ENCODE data around the gene FHOD1.

FHOD1 gene

DNA sequence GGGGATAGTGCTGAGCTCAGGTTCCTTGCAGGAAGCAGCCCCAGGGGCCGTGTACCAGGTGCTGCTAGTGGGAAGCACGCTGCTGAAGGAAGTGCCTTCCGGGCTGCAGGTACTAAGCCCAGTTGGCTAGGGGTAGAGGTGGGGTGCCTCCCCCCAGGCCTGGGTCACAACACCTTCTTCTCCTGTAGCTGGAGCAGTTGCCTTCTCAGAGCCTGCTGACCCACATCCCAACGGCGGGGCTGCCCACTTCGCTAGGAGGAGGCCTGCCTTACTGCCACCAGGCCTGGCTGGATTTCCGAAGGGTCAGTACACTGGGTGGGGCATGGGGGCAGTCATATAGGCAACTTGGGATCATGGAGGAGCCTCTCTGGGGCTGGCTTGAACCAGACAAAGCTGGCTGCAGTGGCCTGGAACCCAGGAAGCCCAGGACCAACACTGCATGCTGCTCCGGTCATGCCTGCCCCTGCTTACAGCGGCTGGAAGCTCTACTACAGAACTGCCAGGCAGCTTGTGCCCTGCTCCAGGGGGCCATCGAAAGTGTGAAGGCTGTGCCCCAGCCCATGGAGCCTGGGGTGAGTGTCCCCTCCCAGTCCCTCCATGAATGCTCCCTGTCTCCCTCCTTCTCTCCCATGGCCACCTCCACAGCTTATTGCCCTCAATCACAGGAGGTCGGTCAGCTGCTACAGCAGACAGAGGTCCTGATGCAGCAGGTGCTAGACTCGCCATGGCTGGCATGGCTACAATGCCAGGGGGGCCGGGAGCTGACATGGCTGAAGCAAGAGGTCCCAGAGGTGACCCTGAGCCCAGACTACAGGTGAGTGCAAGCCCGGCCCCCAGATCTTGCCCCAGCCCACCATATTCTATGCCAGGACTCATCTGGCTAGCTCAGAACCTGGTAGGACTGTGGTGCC is 34.5 kb upstream of the FHOD1 start:
- TF ChIP-seq GATA2 (IDR thresholded peaks at IDR 0.05; ENCODE audit: low read depth, low read length) (no peak), GATA3 (IDR thresholded peaks at IDR 0.05; ENCODE audit: low read depth, low read length) (no peak)

DNA sequence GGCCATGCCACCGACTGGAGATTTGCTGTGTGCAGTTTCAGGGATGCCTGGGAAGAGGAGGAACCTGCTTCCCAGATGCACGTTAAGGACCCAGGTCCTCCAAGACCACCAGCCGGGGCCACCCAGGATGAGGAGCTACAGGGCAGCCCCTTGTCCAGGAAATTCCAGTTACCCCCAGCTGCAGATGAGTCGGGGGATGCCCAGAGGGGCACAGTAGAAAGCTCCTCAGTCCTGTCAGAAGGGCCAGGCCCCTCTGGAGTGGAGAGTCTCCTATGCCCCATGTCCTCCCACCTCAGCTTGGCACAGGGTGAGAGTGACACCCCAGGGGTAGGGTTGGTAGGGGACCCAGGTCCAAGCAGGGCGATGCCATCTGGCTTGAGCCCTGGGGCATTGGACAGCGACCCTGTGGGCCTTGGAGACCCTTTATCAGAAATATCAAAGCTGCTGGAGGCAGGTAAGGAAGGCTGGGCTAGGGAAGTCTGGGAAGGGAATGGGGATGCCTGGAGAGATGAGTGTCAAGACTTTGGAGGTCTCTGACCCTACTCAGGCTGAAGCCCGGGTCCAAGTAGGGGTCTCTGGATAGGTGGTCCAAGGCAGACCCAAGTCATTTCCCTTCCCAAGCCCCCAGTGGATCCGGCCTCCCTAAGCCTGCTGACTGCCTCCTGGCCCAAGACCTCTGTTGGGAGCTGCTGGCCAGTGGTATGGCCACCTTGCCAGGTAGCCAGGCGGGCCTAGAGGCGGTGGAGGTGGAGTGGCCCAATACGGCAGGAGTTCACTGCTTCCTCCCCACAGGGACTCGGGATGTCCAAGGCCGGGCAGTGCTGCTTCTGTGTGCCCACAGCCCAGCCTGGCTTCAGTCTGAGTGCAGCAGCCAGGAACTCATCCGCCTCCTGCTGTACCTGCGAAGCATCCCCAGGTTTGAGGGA is 33.1 kb upstream of the FHOD1 start:
- no peak for TF ChIP-seq GATA2 (IDR thresholded peaks at IDR 0.05; ENCODE audit: low read depth, low read length)
- TF ChIP-seq GATA3 (IDR thresholded peaks at IDR 0.05; ENCODE audit: low read depth, low read length): no peak

DNA sequence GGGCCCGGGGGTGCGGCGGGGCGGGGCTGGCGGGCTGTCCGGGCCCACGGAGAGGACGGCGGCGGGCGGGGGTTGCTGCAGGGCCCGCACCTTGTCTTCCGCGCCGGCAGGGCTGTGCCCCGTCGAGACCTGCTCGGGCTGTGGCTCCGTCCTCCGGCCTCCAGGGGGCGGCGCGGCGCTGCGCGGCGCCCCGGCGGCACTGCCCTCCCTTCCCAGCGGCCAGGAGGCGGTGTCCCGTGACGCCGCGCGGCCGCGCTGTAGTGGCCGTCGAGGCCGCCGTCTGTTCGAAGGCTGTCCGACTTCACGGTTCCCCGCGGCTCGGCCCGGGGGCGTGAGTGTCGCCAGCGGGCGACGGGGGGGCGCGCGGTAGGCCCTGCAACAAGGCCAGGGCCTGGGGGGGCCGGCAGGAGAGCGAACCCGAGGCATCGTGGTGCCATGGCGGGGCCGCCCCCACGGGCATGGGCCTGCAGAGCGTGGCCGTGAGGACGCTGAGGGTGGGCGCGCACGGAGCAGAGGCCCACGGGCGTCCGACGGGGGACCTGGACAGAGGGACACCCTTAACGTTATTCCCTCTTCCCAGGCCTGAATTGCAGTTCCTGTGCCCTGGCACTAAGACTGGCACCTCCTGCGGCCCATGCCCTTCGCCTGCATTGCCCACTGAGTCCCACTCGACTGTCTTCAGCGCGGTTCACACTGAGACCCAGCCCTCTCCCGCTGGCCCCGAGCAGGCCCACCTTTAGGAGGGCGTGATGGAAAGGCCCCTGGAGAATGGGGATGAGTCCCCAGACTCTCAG is 32.2 kb upstream of the FHOD1 start, which contains the start of gene PLEKHG4:
Gene PLEKHG4, plus strand, starts transcription at position 237 of the 794 bp plus-strand sequence. Its CDS starts 513 bp downstream, at position 750.
- TF ChIP-seq GATA3 (IDR thresholded peaks at IDR 0.05; ENCODE audit: low read depth, low read length): no peak
- TF ChIP-seq GATA2 (IDR thresholded peaks at IDR 0.05; ENCODE audit: low read depth, low read length): no peak

DNA sequence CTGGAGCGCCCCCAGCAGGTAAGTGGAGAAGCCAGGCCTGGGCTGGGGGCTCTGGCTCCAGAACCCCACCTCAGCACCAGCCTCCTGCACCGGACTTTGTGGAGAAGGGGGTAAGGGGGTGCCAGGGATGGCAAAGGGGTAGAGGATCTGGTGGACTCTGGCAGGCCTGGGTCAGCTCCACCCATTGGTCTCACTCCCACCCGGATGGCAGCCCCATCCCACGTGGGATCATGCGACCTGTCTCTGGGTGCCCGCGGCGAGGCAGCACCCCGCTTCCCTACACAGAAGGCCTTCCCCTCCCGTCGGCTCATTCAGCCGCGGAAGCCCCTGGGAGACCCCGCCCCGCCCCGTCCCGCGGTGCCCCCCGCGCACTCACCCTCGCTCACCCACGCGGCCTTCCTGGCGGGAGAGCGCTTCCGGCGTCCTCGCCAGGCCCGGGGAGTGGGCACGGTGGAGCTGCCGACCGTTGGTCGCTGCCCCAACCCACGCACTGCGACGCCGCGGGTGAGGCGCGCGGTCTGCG is 31.6 kb upstream of the FHOD1 start:
- no peak for TF ChIP-seq GATA2 (IDR thresholded peaks at IDR 0.05; ENCODE audit: low read depth, low read length)
- TF ChIP-seq GATA3 (IDR thresholded peaks at IDR 0.05; ENCODE audit: low read depth, low read length): no peak

DNA sequence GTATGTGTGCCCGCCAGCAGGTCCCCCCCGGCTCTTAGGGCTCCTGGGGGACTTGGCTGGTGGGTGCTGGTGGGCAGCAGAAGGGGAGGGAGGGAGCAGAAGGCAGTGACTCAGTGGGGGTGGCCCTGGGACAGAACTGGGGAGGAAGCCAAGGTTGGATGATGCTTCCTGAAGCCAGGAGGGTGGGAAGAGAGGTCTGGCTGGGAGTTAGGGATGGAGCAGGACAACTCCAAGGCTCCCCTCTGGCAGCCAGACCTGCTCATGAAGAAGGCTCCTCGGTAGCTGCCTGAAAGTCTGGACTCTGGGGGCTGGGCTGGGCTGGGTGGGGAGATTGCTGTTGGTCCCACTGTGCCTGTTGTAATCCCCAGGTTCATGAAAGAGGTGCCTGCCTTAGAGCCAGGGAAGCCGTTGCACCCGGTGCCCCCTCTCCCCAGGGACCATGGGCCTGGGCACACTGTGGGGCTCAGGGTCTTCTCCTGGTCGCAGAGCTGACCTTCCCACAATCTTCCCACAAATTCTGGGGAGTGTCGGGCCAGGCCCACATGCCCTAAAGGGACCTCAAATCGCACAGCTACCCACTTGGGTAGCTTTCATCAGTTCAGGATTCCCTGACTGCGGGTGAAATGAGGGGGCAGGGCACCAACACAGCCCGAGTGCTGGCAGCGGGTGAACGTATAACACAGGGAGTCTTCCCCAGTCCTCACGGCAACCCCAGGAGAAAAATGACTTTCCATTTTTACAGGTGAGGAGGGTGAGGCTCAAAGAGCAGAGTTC is 30.9 kb upstream of the FHOD1 start:
- TF ChIP-seq GATA2 (IDR thresholded peaks at IDR 0.05; ENCODE audit: low read depth, low read length) (no peak), GATA3 (IDR thresholded peaks at IDR 0.05; ENCODE audit: low read depth, low read length) (no peak)

DNA sequence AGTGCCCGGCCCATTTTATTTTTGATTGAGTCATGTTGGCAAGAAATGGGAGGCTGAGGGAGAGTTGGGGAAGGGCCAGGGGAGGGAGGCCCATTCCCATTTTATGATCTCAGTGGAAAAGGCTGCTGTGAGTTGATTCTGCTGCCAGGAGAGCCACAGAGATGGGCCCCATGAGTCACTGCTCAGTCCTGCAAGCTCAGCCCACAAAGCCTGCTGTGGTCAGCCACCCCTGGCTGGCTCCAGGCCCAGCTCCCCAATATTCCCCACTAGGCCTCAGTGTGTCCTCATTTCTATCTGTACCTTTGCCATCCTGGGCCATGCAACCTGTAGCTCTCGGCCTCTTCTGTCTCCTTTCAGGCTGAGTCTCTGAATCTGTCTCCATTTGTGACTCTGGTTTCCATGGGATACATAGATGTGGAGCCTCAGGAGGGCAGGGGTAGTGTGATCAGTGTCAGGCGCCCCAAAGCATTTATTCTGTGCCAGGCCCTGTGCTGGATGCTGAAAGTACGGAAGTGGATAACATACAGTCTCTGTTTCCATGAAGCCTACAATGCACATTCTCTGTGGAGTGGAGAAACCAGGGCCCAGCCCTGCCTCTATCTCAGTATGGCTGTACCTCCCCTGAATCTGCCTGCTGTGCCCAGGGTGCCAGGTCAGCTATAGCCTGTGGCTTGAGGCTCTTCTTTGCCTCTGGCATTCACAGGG is 30.2 kb upstream of the FHOD1 start:
- TF ChIP-seq GATA2 (IDR thresholded peaks at IDR 0.05; ENCODE audit: low read depth, low read length): no peak
- no peak for TF ChIP-seq GATA3 (IDR thresholded peaks at IDR 0.05; ENCODE audit: low read depth, low read length)

DNA sequence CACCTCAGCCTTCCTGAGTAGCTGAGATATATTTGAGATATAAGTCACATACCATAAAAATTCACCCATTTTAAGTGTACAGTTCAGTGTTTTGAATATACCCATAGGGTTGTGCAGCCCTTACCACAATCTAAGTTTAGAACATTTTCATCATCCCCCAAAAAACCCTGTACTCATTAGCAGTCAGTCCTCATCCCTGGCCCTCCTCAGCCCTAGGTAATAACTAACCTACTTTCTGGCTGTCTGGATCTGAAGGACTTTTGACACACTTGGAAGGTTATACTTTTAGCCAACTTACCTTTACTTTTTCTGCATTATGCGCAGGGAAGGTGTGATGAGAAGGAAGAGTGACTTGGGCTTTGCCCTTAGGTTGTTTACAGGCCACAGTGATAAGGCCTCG is 28.0 kb upstream of the FHOD1 start:
- TF ChIP-seq GATA3 (IDR thresholded peaks at IDR 0.05; ENCODE audit: low read depth, low read length) (no peak), GATA2 (IDR thresholded peaks at IDR 0.05; ENCODE audit: low read depth, low read length) (no peak)

DNA sequence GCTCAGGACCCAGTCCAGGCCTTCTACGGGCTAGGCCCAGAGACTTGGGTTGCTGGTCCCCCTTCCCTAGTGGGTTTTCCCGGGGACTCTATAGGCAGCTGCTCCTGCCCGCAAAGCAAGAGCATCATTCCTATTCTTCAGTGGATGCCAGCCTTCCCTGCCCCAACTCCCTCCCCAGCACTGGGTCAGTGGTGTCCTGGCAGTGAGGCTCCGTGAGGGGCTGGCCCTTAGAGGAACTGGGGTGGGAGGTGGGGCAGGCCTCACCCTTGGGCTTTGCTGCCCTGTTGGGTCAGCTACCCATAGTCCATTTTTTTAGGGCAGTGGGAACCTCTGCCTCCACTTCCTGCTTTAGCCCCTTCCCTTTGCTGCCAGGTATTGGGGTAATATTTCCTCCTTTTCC is 24.2 kb upstream of the FHOD1 start:
- TF ChIP-seq GATA2 (IDR thresholded peaks at IDR 0.05; ENCODE audit: low read depth, low read length): no peak
- TF ChIP-seq GATA3 (IDR thresholded peaks at IDR 0.05; ENCODE audit: low read depth, low read length): no peak

DNA sequence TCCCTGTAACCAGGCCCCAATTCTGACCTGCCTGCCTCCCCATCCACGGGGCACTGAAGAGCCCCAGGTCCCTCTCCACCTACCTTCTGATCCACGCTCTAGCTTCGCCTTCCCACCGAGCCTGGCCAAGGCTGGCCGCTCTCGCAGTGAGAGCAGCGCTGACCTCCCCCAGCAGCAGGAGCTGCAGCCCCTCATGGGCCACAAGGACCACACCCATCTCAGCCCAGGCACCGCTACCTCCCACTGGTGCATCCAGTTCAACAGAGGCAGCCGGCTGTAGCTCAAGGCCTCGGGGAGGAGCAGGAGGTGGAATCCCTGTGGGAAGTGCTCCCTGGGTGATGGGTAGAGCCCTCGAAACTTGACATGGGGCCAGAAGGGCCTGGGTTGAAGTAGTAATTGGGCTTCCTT is 23.7 kb upstream of the FHOD1 start:
- TF ChIP-seq GATA2 (IDR thresholded peaks at IDR 0.05; ENCODE audit: low read depth, low read length) (no peak), GATA3 (IDR thresholded peaks at IDR 0.05; ENCODE audit: low read depth, low read length) (no peak)

DNA sequence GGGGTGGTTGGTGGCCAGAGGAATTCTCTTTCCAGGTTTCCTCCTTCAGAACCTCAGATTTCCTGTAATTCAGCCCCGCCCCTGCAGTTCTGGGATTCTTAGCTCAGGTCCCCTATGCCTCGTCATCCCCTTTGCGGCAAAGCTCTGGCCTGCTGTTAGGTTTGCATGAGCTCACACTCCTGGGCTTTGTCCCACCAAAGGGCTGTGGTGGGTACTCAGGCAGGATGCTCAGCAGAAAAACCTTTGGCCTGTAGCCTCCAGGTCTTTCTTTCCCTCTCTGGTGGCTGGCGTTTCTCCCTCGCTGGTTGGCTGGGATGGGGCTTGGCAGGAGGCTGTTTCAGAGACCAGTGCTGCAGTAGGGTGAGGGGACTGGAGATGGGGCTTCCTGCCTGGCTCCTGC is 22.5 kb upstream of the FHOD1 start:
- no peak for TF ChIP-seq GATA3 (IDR thresholded peaks at IDR 0.05; ENCODE audit: low read depth, low read length)

DNA sequence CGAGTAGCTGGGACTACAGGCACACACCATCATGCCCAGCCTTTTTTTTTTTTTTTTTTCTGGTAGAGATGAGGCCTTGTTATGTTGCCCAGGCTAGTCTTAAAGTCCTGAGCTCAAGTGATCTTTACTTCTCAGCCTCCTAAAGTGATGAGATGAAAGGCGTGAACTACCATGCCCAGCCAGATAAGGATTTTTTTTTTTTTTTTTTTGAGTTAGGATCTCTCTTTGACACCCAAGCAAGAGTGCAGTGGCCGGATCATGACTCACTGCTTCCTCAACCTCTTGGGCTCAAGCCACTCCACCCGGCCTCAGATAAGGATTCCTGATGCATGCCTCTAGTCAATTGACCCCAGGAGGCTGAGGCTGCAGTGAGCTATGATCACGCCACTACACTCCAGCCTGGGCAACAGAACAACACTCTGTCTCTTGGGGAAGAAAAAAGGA is 20.9 kb upstream of the FHOD1 start:
- TF ChIP-seq GATA2 (IDR thresholded peaks at IDR 0.05; ENCODE audit: low read depth, low read length) (no peak), GATA3 (IDR thresholded peaks at IDR 0.05; ENCODE audit: low read depth, low read length) (no peak)

DNA sequence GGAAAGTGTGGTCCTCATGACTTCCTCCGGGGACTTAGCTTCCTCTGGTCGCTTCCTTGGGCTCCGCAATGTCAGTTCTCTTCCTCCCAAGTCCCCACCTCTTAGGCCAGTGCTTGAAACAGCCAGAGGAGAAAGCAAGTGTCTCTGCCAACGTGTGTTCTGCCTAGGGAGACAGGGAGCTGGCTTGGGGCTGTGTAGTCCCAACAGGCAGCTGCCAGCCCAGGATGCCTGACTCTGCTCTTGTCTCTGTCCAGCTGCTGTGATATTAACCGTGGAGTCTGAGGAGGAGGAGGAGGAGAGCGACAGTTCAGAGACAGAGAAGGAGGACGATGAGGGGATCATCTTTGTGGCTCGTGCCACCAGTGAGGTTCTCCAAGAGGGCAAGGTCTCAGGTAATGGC is 18.6 kb upstream of the FHOD1 start:
- TF ChIP-seq GATA3 (IDR thresholded peaks at IDR 0.05; ENCODE audit: low read depth, low read length) (no peak), GATA2 (IDR thresholded peaks at IDR 0.05; ENCODE audit: low read depth, low read length) (no peak)

Data from SH-SY5Y (cell line).